ENCODE results near the gene VSIG8. TPM values are rescaled to one million over a fixed set of nuclear protein-coding genes. Genes with fewer than 3 reads are reported as not detected.

Gene VSIG8
- total RNA-seq, 1 experiment from 2014 or later = not detected

- Histone ChIP-seq H3K4me1 (no peaks in the 10 kb centered on the region), H3K4me3 (no peak overlapping the region), H3K27me3 (0 out of 2 replicates have a peak, but pooled peaks cover 5% of the 10 kb centered on the region), H3K27ac (no peak overlapping the region), H3K9me3 (replicated peaks) (no peaks in the 10 kb centered on the region), H3K36me3 (no peaks in the 10 kb centered on the region)
- DNase-seq = no peak
Observed at GRCh38 chr1:159872891-159873290, 10.4 kb upstream of the VSIG8 start.

GRCh38 chr1:159870704-159871103, 8.2 kb upstream of the VSIG8 start:
- Histone ChIP-seq H3K27ac (no peak overlapping the region), H3K27me3 (peaks cover 5% of the 10 kb centered on the region; the same call in 1 of the 2 replicates), H3K9me3 (replicated peaks) (no peaks in the 10 kb centered on the region), H3K4me3 (no peak overlapping the region), H3K4me1 (no peaks in the 10 kb centered on the region), H3K36me3 (no peaks in the 10 kb centered on the region)
- DNase-seq = no peak

GRCh38 chr1:159869607-159870006, 7.2 kb upstream of the VSIG8 start:
- Histone ChIP-seq H3K4me3 (no peak overlapping the region), H3K27me3 (peaks cover 2% of the 10 kb centered on the region; the same call in 1 of the 2 replicates), H3K4me1 (no peaks in the 10 kb centered on the region), H3K27ac (no peak overlapping the region), H3K36me3 (no peaks in the 10 kb centered on the region), H3K9me3 (replicated peaks) (no peaks in the 10 kb centered on the region)
- no peak for DNase-seq

GRCh38 chr1:159869173-159869572, 6.7 kb upstream of the VSIG8 start:
- no peak for DNase-seq
- Histone ChIP-seq H3K27ac (no peak overlapping the region), H3K27me3 (peaks cover 1% of the 10 kb centered on the region; the same call in 1 of the 2 replicates)

GRCh38 chr1:159868766-159869165, 6.3 kb upstream of the VSIG8 start:
- Histone ChIP-seq H3K4me3 (no peak overlapping the region), H3K36me3 (no peaks in the 10 kb centered on the region), H3K9me3 (replicated peaks) (no peaks in the 10 kb centered on the region), H3K27me3 (peaks cover 5% of the 10 kb centered on the region; the same call in 1 of the 2 replicates), H3K27ac (no peak overlapping the region), H3K4me1 (no peaks in the 10 kb centered on the region)
- DNase-seq = no peak

More at GRCh38 chr1:159869173-159869572, 6.7 kb upstream of the VSIG8 start:
- Histone ChIP-seq H3K4me3 (no peak overlapping the region), H3K4me1 (no peaks in the 10 kb centered on the region), H3K9me3 (replicated peaks) (no peaks in the 10 kb centered on the region), H3K36me3 (no peaks in the 10 kb centered on the region)

GRCh38 chr1:159867664-159868026, 5.2 kb upstream of the VSIG8 start:
- H3K4me1 ChIP-seq = no peaks in the 10 kb centered on the region
- H3K4me3 ChIP-seq = no peak overlapping the region
- H3K9me3 ChIP-seq (replicated peaks) = no peaks in the 10 kb centered on the region
- no peak overlapping the region for H3K27ac ChIP-seq
- H3K36me3 ChIP-seq = no peaks in the 10 kb centered on the region
- H3K27me3 ChIP-seq = peaks cover 6% of the 10 kb centered on the region; the same call in 1 of the 2 replicates
- peak in 1 of 2 experiments; percentile 20 for DNase-seq

GRCh38 chr1:159866905-159867663, 4.6 kb upstream of the VSIG8 start:
- H3K27me3 ChIP-seq = peaks cover 6% of the 10 kb centered on the region; the same call in 1 of the 2 replicates
- H3K4me3 ChIP-seq = no peak overlapping the region
- H3K4me1 ChIP-seq = no peaks in the 10 kb centered on the region
- no peaks in the 10 kb centered on the region for H3K9me3 ChIP-seq (replicated peaks)
- no peak overlapping the region for H3K27ac ChIP-seq
- DNase-seq = no peak
- no peaks in the 10 kb centered on the region for H3K36me3 ChIP-seq

- Histone ChIP-seq H3K9me3 (replicated peaks) (no peaks in the 10 kb centered on the region), H3K36me3 (no peaks in the 10 kb centered on the region), H3K4me1 (no peaks in the 10 kb centered on the region), H3K4me3 (no peak overlapping the region), H3K27me3 (peaks cover 6% of the 10 kb centered on the region; the same call in 1 of the 2 replicates), H3K27ac (no peak overlapping the region)
- DNase-seq = no peak
Observed at GRCh38 chr1:159866066-159866465, 3.6 kb upstream of the VSIG8 start.

- Histone ChIP-seq H3K27me3 (peaks cover 6% of the 10 kb centered on the region; the same call in 1 of the 2 replicates), H3K36me3 (no peaks in the 10 kb centered on the region)
Observed at GRCh38 chr1:159864262-159864661, 1.8 kb upstream of the VSIG8 start.

GRCh38 chr1:159862031-159862430, 426 bp downstream of the VSIG8 start:
- Histone ChIP-seq H3K36me3 (no peaks in the 10 kb centered on the region), H3K27me3 (peaks cover 6% of the 10 kb centered on the region; the same call in 1 of the 2 replicates), H3K4me3 (no peak overlapping the region), H3K9me3 (replicated peaks) (no peaks in the 10 kb centered on the region), H3K4me1 (no peaks in the 10 kb centered on the region), H3K27ac (no peak overlapping the region)
- no peak for DNase-seq

More at GRCh38 chr1:159864262-159864661, 1.8 kb upstream of the VSIG8 start:
- Histone ChIP-seq H3K4me1 (no peaks in the 10 kb centered on the region), H3K4me3 (no peak overlapping the region), H3K9me3 (replicated peaks) (no peaks in the 10 kb centered on the region), H3K27ac (no peak overlapping the region)
- DNase-seq = no peak

GRCh38 chr1:159861218-159861617, 1.2 kb downstream of the VSIG8 start:
- Histone ChIP-seq H3K4me3 (no peak overlapping the region), H3K4me1 (no peaks in the 10 kb centered on the region), H3K9me3 (replicated peaks) (no peaks in the 10 kb centered on the region), H3K27ac (no peak overlapping the region), H3K27me3 (0 out of 2 replicates have a peak, but pooled peaks cover 6% of the 10 kb centered on the region), H3K36me3 (no peaks in the 10 kb centered on the region)
- DNase-seq = no peak

- Histone ChIP-seq H3K4me1 (no peaks in the 10 kb centered on the region), H3K36me3 (no peaks in the 10 kb centered on the region), H3K4me3 (no peak overlapping the region), H3K9me3 (replicated peaks) (no peaks in the 10 kb centered on the region), H3K27ac (no peak overlapping the region), H3K27me3 (0 out of 2 replicates have a peak, but pooled peaks cover 6% of the 10 kb centered on the region)
- DNase-seq = no peak
Observed at GRCh38 chr1:159860456-159860855, 2.0 kb downstream of the VSIG8 start.

- Histone ChIP-seq H3K9me3 (replicated peaks) (no peaks in the 10 kb centered on the region), H3K4me1 (no peaks in the 10 kb centered on the region), H3K4me3 (no peak overlapping the region), H3K27me3 (0 out of 2 replicates have a peak, but pooled peaks cover 6% of the 10 kb centered on the region), H3K36me3 (no peaks in the 10 kb centered on the region), H3K27ac (no peak overlapping the region)
- no peak for DNase-seq
Observed at GRCh38 chr1:159859767-159860322, 2.6 kb downstream of the VSIG8 start.

GRCh38 chr1:159857889-159858288, 4.6 kb downstream of the VSIG8 start:
- H3K36me3 ChIP-seq = no peaks in the 10 kb centered on the region
- no peak for DNase-seq
- H3K9me3 ChIP-seq (replicated peaks) = no peaks in the 10 kb centered on the region
- no peak overlapping the region for H3K4me3 ChIP-seq
- no peaks in the 10 kb centered on the region for H3K27me3 ChIP-seq
- H3K4me1 ChIP-seq = no peaks in the 10 kb centered on the region
- H3K27ac ChIP-seq = no peak overlapping the region

- H3K4me1 ChIP-seq = no peaks in the 10 kb centered on the region
- no peak for DNase-seq
- H3K27ac ChIP-seq = no peak overlapping the region
- no peak overlapping the region for H3K4me3 ChIP-seq
- H3K36me3 ChIP-seq = no peaks in the 10 kb centered on the region
- no peaks in the 10 kb centered on the region for H3K9me3 ChIP-seq (replicated peaks)
- no peaks in the 10 kb centered on the region for H3K27me3 ChIP-seq
Observed at GRCh38 chr1:159856576-159856975, 5.9 kb downstream of the VSIG8 start.
